GM12878 (cell line): ENCODE results near the gene DAAM2. TPM values are rescaled to one million over a fixed set of nuclear protein-coding genes. Genes with fewer than 3 reads are reported as not detected.

Experiments used
- ATAC-seq: fragments of 200-7000 bp; cut with Tn5 transposase; 3 replicates; pipeline ENCODE4 v1.9.1; 2020; ENCODE audit warnings: mild to moderate bottlenecking, moderate library complexity
- BruUV-seq: library from RNA; stranded (reverse); fragments of 400-500 nt; replicated peaks from 2 replicates; lab custom pipeline; 2021; lab: Mats Ljungman, UMichigan
- CTCF ChIA-PET: fragments of 300-600 bp; sonication (Branson Sonifier 250); formaldehyde crosslinking; extraction: SDS; loops from one replicate; lab custom pipeline; 2021; ENCODE audit warnings: inconsistent platforms; lab: Yijun Ruan, JAX
- POLR2A ChIA-PET: fragments of 350-600 bp; formaldehyde crosslinking; extraction: SDS; loops from one replicate; lab custom pipeline; 2021; ENCODE audit warnings: inconsistent platforms; lab: Charles Lee
- RAD21 ChIA-PET: fragments of 300-600 bp; sonication (Branson Sonifier 250); formaldehyde crosslinking; loops from one replicate; lab custom pipeline; 2023; ENCODE audit warnings: antibody characterized with exemption; ENCODE audit not compliant: unreplicated experiment; lab: Charles Lee
- SMC1A ChIA-PET: fragments of 300-600 bp; sonication (Branson Sonifier 250); formaldehyde crosslinking; loops from one replicate; lab custom pipeline; 2023; ENCODE audit not compliant: unreplicated experiment, uncharacterized antibody; lab: Charles Lee
- DNase-seq: peaks from one replicate; pipeline ENCODE4 v3.0.0-alpha.2; 2011; ENCODE audit warnings: low read depth, low spot score
- FAIRE-seq: peaks from 3 replicates; lab custom pipeline; 2011; peaks lifted over from hg19 to GRCh38; lab: Jason Lieb, UNC
- H2AFZ ChIP-seq: 2 replicates; pipeline ENCODE4 v1.6.0; 2011; ENCODE audit warnings: low read depth, low read length, control low read depth; ENCODE audit not compliant: control insufficient read depth
- H3K27ac ChIP-seq: 2 replicates; pipeline ENCODE4 v1.5.1; 2011; ENCODE audit warnings: control low read depth; ENCODE audit not compliant: control insufficient read depth, insufficient read depth
- H3K27me3 ChIP-seq, 2 experiments: replicated peaks in 1 of 2; 2 replicates each; pipeline versions ENCODE4 v1.6.0 to v1.6.1; 2011; ENCODE audit warnings: low read length in 1 of 2; ENCODE audit not compliant: control insufficient read depth in 2 of 2, insufficient read depth in 2 of 2
- H3K36me3 ChIP-seq, 2 experiments: 2 replicates each; pipeline ENCODE4 v1.5.1; 2011; ENCODE audit warnings: low read length in 1 of 2; ENCODE audit not compliant: control insufficient read depth in 2 of 2, insufficient read depth in 2 of 2
- H3K4me1 ChIP-seq: 2 replicates; pipeline ENCODE4 v1.6.1; 2011; ENCODE audit warnings: mild to moderate bottlenecking, low read length, moderate library complexity, mixed read lengths; ENCODE audit not compliant: control insufficient read depth, insufficient read depth
- H3K4me2 ChIP-seq: 2 replicates; pipeline ENCODE4 v1.6.0; 2011; ENCODE audit warnings: control low read depth; ENCODE audit not compliant: control insufficient read depth, insufficient read depth
- H3K4me3 ChIP-seq: fragments of 200-600 bp; sonication (generic); 2 replicates; pipeline ENCODE4 v1.5.1; 2016
- H3K79me2 ChIP-seq: 2 replicates; pipeline ENCODE4 v1.6.0; 2011; ENCODE audit warnings: low read length; ENCODE audit not compliant: control insufficient read depth, insufficient read depth
- H3K9ac ChIP-seq: 2 replicates; pipeline ENCODE4 v1.8.0; 2011; ENCODE audit warnings: low read length, control low read depth, mixed read lengths; ENCODE audit not compliant: control insufficient read depth, insufficient read depth
- H3K9me3 ChIP-seq: replicated peaks from 3 replicates; pipeline ENCODE4 v1.5.1; 2011; ENCODE audit warnings: mild to moderate bottlenecking, low read length; ENCODE audit not compliant: control insufficient read depth, insufficient read depth
- H4K20me1 ChIP-seq: 2 replicates; pipeline ENCODE4 v1.6.0; 2011; ENCODE audit not compliant: control insufficient read depth, insufficient read depth
- EGR1 ChIP-seq, 2 experiments: IDR thresholded peaks; 1 replicate in 1 of 2; 2 replicates in 1 of 2; pipeline ENCODE4 v1.6.1; 2011 to 2012; ENCODE audit warnings: low read depth in 2 of 2, low read length in 2 of 2, borderline replicate concordance in 1 of 2, mild to moderate bottlenecking in 1 of 2, moderate library complexity in 1 of 2
- EZH2 ChIP-seq: IDR thresholded peaks from 2 replicates; pipeline ENCODE4 v1.6.1; 2012; ENCODE audit warnings: low read depth, mild to moderate bottlenecking, control low read depth, inconsistent platforms, low read length, borderline replicate concordance; ENCODE audit not compliant: control insufficient read depth
- JUND ChIP-seq: IDR thresholded peaks from 2 replicates; pipeline ENCODE4 v1.6.1; 2012; ENCODE audit warnings: low read depth, mild to moderate bottlenecking, low read length, improper control_type of control experiment, moderate library complexity
- MEF2B ChIP-seq: fragments of 450-650 bp; IDR thresholded peaks from 2 replicates; pipeline ENCODE4 v1.6.1; 2018; ENCODE audit warnings: mild to moderate bottlenecking, moderate library complexity; ENCODE audit not compliant: partially characterized antibody, poor library complexity, severe bottlenecking
- MTA2 ChIP-seq: fragments of 450-650 bp; IDR thresholded peaks from 2 replicates; pipeline ENCODE4 v1.6.1; 2016; ENCODE audit warnings: low read depth, mild to moderate bottlenecking, moderate library complexity
- SMAD5 ChIP-seq: IDR thresholded peaks from 2 replicates; pipeline ENCODE4 v1.6.1; 2016; ENCODE audit warnings: antibody characterized with exemption, low read depth
- STAT1 ChIP-seq: fragments of 450-650 bp; conservative IDR thresholded peaks from 2 replicates; pipeline ENCODE4 v1.6.1; 2014; ENCODE audit warnings: antibody characterized with exemption, mild to moderate bottlenecking
- SUPT20H ChIP-seq: IDR thresholded peaks from 2 replicates; pipeline ENCODE4 v1.6.1; 2011; ENCODE audit warnings: low read depth, mild to moderate bottlenecking, low read length, moderate library complexity, borderline replicate concordance; ENCODE audit not compliant: control insufficient read depth
- YBX1 ChIP-seq: fragments of 450-650 bp; IDR thresholded peaks from 2 replicates; pipeline ENCODE4 v1.6.1; 2016; ENCODE audit warnings: antibody characterized with exemption
- WGBS: methylation state at CpG from one replicate; pipeline ENCODE4 v1.1.6; 2016; ENCODE audit warnings: low lambda C conversion rate; ENCODE audit not compliant: insufficient replicate concordance, insufficient coverage; ENCODE audit errors: missing lambda C conversion rate; 5-methylcytosine and 5-hydroxymethylcytosine counted together
- in situ Hi-C: fragments of 300-500 bp; cut with MboI; formaldehyde crosslinking; loops from 9 replicates; pipeline ENCODE4 v1.14.3; 2018; ENCODE audit warnings: mixed read lengths
- intact Hi-C: fragments of 100-400 bp; cut with micrococcal nuclease; formaldehyde crosslinking; loops from one replicate; pipeline ENCODE4 v1.14.2; 2022; ENCODE audit not compliant: unreplicated experiment
- polyA plus RNA-seq, 11 experiments: library from polyadenylated mRNA; depleted of rRNA in 4 of 11; unstranded in 6 of 11; stranded (reverse) in 5 of 11; fragments of >200 nt; fragmentation: Nextera tagmentation in 4 of 11; fragmentation: Illumina TruSeq in 1 of 11; extraction: Ambion mirVana in 4 of 11; extraction: Trizol in 1 of 11; gene quantifications; 1 replicate in 1 of 11; 2 replicates in 10 of 11; pipeline versions ENCODE4 v1.2.1 to v1.2.3, GENCODE V29; 2011 to 2016; ENCODE audit warnings: inconsistent platforms in 2 of 11, missing spikeins in 2 of 11, low read depth in 1 of 11
- total RNA-seq, 4 experiments: library from RNA; depleted of rRNA in 3 of 4; stranded (reverse); fragments of >200 nt in 3 of 4; fragmentation: Illumina TruSeq in 1 of 4; extraction: Trizol in 1 of 4; gene quantifications; 2 replicates each; pipeline versions ENCODE4 v1.2.1 to v1.2.3, GENCODE V29; 2013 to 2021

DAAM2 gene
- total and polyA plus RNA-seq, 10 of the 15 experiments (the other 5 are each of a cell fraction or from before 2014, with no cell fraction given) = 0.05 to 0.22 TPM; not detected in 8

DNA sequence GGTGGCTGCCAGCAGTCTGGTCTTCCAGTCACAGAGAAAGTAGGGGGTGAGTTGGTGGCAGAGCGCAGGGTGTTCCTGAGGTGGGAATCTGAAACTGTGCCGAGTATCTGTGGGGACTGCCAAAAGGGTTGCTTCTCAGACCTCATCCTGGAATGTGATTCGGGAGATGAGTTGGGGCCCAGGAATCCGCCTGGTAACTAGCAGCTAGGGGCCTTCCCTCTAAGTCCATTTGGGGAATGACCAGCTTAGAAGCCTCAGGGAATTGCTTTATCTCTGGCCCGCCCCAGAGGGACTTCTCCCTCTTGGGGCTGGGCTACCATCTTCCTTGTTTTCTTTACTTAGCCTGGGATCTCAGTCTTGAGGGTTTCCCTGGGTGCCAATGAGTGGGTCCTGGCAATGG is 92.5 kb downstream of the DAAM2 start (continued):
- no peak for TF ChIP-seq STAT1
- no peak for TF ChIP-seq MEF2B
- TF ChIP-seq YBX1 = no peak
- TF ChIP-seq SUPT20H = no peak

DNA sequence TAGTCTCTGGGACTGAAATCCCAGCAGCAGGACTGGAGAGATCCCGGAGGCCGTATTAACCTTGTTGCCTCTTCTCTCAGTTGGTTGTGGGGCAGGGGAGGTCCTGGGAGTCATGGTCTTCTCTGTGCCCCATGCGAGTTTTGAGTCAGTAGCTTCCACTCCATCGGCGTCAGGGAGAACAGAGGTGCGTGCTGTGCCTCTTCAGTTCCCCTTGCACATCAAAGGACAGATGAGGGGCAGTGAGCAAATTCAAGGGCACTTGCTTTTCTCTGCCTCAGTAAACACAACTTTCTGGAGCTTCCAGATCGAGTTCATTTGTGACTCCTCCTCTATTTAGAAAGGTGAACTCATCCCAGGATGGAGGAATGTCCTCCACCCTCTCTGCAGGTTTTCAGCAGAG is 93.5 kb downstream of the DAAM2 start:
- in situ Hi-C loops (loop anchor here (10.0 kb wide), 1 partner anchor 531 kb away; no protein-coding TSS in a partner anchor), intact Hi-C loops (no loop called here)
- ATAC-seq (no peak), FAIRE-seq (no peak), DNase-seq (no peak)
- TF ChIP-seq MTA2 (no peak), SMAD5 (no peak), JUND (no peak), EZH2 (no peak), EGR1 (IDR thresholded peaks at IDR 0.05; ENCODE audit: borderline replicate concordance in 1 of 2, low read depth in 2 of 2, low read length in 2 of 2) (no peak)
- ChIA-PET RAD21 (no interaction called here), CTCF (interaction anchor here (1.2 to 1.4 kb wide), 2 partner anchors 21 to 524 kb away, joined by 3 to 5 read pairs; no protein-coding TSS in a partner anchor), SMC1A (no interaction called here), POLR2A (no interaction called here)
- Histone ChIP-seq H3K9ac (no peak overlapping the region), H3K9me3 (no peaks in the 10 kb centered on the region), H4K20me1 (no peaks in the 10 kb centered on the region), H3K4me3 (no peak overlapping the region), H3K79me2 (no peaks in the 10 kb centered on the region), H2AFZ (no peak overlapping the region), H3K27ac (no peak overlapping the region), H3K27me3 (peaks cover 0 to 3% of the 10 kb centered on the region in 2 experiments; a peak in 2 of 4 replicates), H3K4me1 (no peaks in the 10 kb centered on the region), H3K36me3 (no peaks in the 10 kb centered on the region), H3K4me2 (no peak overlapping the region)
- BruUV-seq = no TSS peak
- WGBS = 24% methylated on average over 7 of the region's 7 CpGs
